ENCODE data around the gene SERPINA12. TPM values are rescaled to one million over a fixed set of nuclear protein-coding genes. Genes with fewer than 3 reads are reported as not detected.

The SERPINA12 gene
- total and polyA plus RNA-seq, 10 of the 15 experiments (the other 5 are each of a cell fraction or from before 2014, with no cell fraction given) = not detected

DNA sequence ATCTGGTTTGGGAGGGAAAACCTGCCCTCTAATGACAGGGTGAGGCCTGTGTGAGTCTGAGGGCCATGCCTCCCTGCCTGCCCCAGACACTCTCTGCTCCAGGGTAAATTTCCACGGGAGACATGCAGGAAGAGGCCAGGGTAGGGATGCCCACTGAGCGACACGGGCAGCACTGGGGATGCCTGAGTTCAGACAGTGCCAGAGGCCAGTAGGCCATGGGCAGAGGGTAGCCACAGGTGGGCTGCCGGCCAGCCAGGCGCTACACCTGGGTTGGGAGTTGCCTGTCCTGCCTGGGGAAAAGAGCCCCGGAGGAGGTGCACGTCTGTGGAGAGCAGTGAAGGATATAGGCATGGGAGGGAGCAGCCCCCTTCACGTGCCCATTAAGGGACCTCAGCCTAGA, 3.6 kb downstream of the SERPINA12 start:
- Histone ChIP-seq H3K4me3 (no peak overlapping the region), H2AFZ (ENCODE audit: control insufficient read depth, low read depth, low read length) (no peak overlapping the region), H3K9ac (ENCODE audit: control insufficient read depth, insufficient read depth, low read length) (no peak overlapping the region), H3K9me3 (replicated peaks; ENCODE audit: control insufficient read depth, insufficient read depth, low read length) (no peaks in the 10 kb centered on the region), H3K27me3 (replicated peaks in 1 of 2; ENCODE audit: control insufficient read depth in 2 of 2, insufficient read depth in 2 of 2, low read length in 1 of 2) (no peaks in the 10 kb centered on the region; a peak in 3 of 4 replicates), H3K27ac (ENCODE audit: control insufficient read depth, insufficient read depth) (no peak overlapping the region), H3K79me2 (ENCODE audit: control insufficient read depth, insufficient read depth, low read length) (no peaks in the 10 kb centered on the region), H4K20me1 (ENCODE audit: control insufficient read depth, insufficient read depth) (no peaks in the 10 kb centered on the region), H3K4me1 (ENCODE audit: control insufficient read depth, insufficient read depth, low read length) (no peaks in the 10 kb centered on the region), H3K36me3 (ENCODE audit: control insufficient read depth in 2 of 2, insufficient read depth in 2 of 2, low read length in 1 of 2) (no peaks in the 10 kb centered on the region), H3K4me2 (ENCODE audit: control insufficient read depth, insufficient read depth) (no peak overlapping the region)
- BruUV-seq (replicated peaks) = no TSS peak
- FAIRE-seq = no peak
- ATAC-seq = no peak
- ChIA-PET SMC1A (ENCODE audit: uncharacterized antibody, unreplicated experiment) (no interaction called here), CTCF (no interaction called here), POLR2A (no interaction called here), RAD21 (ENCODE audit: unreplicated experiment) (no interaction called here)
- TF ChIP-seq IRF3 (IDR thresholded peaks at IDR 0.05) = no peak
- no peak for TF ChIP-seq ZNF207 (IDR thresholded peaks at IDR 0.05; ENCODE audit: borderline replicate concordance)
- no peak for TF ChIP-seq MEF2A (IDR thresholded peaks at IDR 0.05; ENCODE audit: insufficient read depth, low read depth, low read length)
- no peak for TF ChIP-seq CUX1 (IDR thresholded peaks at IDR 0.05; ENCODE audit: insufficient replicate concordance, low read depth, low read length)
- TF ChIP-seq, protein P1, sequence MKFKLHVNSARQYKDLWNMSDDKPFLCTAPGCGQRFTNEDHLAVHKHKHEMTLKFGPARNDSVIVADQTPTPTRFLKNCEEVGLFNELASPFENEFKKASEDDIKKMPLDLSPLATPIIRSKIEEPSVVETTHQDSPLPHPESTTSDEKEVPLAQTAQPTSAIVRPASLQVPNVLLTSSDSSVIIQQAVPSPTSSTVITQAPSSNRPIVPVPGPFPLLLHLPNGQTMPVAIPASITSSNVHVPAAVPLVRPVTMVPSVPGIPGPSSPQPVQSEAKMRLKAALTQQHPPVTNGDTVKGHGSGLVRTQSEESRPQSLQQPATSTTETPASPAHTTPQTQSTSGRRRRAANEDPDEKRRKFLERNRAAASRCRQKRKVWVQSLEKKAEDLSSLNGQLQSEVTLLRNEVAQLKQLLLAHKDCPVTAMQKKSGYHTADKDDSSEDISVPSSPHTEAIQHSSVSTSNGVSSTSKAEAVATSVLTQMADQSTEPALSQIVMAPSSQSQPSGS (IDR thresholded peaks at IDR 0.05; ENCODE audit: low read length) = no peak
- no peak for TF ChIP-seq NBN (IDR thresholded peaks at IDR 0.05)
- no peak for TF ChIP-seq GATAD2B (conservative IDR thresholded peaks at IDR 0.05; ENCODE audit: low read depth)
- TF ChIP-seq SIX5 (IDR thresholded peaks at IDR 0.05; ENCODE audit: low read depth, low read length, severe bottlenecking) = no peak
- no peak for TF ChIP-seq SMC3 (IDR thresholded peaks at IDR 0.05; ENCODE audit: borderline replicate concordance, low read length)
- TF ChIP-seq EZH2 (IDR thresholded peaks at IDR 0.05; ENCODE audit: borderline replicate concordance, control insufficient read depth, low read depth, low read length) = no peak
- no peak for TF ChIP-seq DPF2 (IDR thresholded peaks at IDR 0.05)
- no peak for TF ChIP-seq NR2C2 (IDR thresholded peaks at IDR 0.05; ENCODE audit: borderline replicate concordance, control insufficient read depth, insufficient read length, low read depth)
- no peak for TF ChIP-seq FOS (IDR thresholded peaks at IDR 0.05; ENCODE audit: borderline replicate concordance, extremely low read depth, insufficient read length)
- intact Hi-C loops (cut with micrococcal nuclease; ENCODE audit: unreplicated experiment) (no loop called here), in situ Hi-C loops (cut with MboI) (no loop called here)
- DNase-seq (ENCODE audit: low read depth, low spot score) = no peak
- WGBS (ENCODE audit: insufficient coverage, insufficient replicate concordance, low lambda C conversion rate, missing lambda C conversion rate) = 10% methylated on average over 8 of the region's 8 CpGs

Measured in GM12878 (cell line).